Forelimb muscle (tissue), 1 donor: ENCODE results near the gene HPS5. TPM values are rescaled to one million over a fixed set of nuclear protein-coding genes. Genes with fewer than 3 reads are reported as not detected.
"Not testable (repeated sequence)": the region's sequence is repeated elsewhere in the genome, so short reads cannot be mapped to it uniquely, and the experiment has no call there.

ENCODE experiments used
- DNase-seq: peaks from one replicate; pipeline ENCODE4 v3.0.0-alpha.2; 2013; ENCODE audit warnings: low read depth
- polyA plus RNA-seq: library from polyadenylated mRNA; unstranded; fragments of 120-200 nt; gene quantifications from one replicate; pipeline ENCODE4 v1.2.1, GENCODE V29; 2013; ENCODE audit not compliant: insufficient read length

The HPS5 gene
- polyA plus RNA-seq, 1 donor: 11.1 TPM

DNA sequence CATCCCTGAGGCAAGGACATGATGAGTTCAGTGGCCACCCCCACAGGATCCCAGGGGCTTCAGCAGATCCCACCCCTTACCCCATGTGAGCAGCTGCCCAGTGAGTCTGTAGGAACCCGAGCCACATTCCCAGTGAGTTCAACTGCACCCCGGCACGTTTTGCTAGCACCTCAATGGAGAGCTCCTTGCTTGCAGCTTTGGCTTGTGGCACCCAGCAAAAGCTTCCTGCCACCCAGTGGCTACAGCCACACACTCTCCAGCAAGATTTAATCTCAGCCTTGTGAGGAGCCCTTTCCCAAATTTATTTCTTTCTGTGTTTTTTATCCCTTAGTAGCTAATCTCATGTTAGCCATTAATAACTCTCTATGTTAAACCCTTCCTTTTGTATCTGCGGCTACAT is 51.8 kb downstream of the HPS5 start:
- no peak for DNase-seq

DNA sequence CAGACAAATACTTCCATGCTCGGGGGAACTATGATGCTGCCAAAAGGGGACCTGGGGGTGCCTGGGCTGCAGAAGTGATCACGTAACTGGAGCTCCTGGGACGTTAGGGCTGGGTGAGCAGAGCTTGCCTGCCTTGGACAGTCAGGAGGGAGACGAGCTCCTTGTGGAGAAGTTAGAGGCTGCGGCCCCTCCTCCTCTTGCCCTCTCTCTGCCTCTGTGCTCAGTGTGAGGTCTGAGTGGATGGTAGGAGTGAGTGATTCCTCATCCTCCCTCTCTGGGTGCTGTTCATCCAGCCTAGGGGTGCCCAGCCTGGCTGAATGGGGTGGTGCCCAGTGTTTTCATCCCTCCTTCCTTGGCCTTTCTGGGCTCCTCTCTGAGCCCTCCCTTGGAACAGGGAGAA is 52.7 kb downstream of the HPS5 start:
- DNase-seq: not testable (repeated sequence)

DNA sequence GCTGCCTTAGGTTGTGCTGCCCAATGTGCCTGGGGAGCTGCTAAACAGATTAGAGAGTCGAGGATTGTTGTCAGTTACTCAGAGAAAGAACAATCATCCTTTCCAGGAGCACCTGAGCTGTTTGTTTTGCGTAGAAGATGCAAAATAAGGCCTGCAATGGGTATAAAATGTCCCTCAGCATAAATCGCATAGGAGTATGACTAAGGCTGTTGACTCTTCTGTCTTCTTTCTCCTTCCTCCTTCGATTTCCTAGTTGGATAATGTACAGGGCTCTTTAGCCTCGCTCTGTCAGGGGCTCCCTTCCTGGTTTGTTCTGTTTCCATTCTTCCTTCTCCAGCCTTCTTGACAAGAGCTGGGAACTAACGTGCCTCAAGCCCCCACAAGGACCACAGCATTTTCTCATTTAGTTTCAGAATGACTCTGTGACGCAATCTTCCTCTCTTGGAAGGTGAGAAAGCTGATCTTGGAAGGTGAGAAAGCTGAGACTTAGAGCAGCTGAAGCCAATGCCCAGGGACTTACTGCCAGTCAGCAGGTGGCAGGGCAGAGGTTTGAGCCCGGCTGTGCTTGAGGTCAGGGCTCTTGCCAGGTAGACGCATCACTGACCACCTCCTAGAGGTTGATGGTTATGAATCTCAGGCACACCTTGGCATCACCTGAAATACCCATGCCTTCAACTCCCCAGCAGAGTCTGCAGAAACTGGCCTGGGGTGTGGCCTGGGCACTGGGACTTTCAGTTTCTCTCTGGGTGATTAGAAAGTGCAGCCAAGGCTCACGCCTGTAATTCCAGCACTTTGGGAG is 54.4 kb downstream of the HPS5 start:
- not testable (repeated sequence) for DNase-seq

DNA sequence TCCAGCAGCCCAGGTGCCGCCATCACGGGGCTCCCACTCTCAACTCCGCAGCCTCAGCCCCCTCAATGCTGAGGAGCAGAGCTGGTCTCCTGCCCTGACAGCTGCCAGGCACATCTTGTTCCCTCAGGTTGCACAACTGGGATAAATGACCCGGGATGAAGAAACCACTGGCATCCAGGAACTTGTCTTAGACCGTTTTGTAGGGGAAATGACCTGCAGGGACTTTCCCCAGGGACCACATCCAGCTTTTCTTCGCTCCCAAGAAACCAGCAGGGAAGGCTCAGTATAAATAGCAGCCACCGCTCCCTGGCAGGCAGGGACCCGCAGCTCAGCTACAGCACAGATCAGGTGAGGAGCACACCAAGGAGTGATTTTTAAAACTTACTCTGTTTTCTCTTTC is 56.0 kb downstream of the HPS5 start, which contains the start of gene SAA1:
SAA1 (plus strand) TSS at position 316 of the 400 bp plus-strand sequence. CDS start 624 bp downstream, outside the sequence.
- DNase-seq: no peak

DNA sequence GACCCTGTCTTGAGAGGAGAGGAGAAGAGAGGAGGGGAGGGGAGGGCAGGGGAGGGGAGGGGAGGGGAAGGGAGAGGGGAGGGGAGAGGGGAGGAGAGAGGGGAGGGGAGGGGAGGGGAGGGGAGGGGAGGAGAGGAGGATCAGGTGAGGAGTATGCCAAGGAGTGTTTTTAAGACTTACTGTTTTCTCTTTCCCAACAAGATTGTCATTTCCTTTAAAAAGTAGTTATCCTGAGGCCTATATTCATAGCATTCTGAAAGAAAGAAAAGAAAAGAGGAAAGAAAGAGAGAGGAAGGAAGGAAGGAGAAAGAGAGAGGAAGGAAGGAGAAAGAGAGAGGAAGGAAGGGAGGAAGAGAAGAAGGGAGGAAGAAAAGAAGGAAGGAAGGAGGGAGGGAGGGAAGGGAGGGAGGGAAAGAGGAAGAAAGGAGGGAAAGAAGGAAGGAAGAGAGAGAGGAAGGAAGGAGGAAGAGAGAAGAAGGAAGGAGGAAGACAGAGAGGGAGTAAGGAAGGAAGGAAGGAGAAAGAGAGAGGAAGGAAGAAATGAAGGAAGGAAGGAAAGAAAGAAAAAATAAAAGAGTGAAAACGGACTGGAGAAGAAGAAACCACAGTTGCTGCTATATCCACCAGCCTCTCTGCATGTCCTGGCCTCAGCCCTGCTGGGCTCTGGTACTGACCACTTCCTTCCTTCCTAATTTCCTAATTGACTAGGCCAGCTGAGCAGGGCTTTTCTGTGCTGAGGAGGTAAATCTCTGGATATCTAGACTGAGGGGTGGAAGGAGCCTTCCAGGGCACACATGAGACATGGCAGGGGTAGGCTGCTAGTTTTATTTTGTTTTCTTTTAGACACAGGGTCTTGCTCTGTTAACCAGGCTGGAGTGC is 57.0 kb downstream of the HPS5 start:
- no peak for DNase-seq

DNA sequence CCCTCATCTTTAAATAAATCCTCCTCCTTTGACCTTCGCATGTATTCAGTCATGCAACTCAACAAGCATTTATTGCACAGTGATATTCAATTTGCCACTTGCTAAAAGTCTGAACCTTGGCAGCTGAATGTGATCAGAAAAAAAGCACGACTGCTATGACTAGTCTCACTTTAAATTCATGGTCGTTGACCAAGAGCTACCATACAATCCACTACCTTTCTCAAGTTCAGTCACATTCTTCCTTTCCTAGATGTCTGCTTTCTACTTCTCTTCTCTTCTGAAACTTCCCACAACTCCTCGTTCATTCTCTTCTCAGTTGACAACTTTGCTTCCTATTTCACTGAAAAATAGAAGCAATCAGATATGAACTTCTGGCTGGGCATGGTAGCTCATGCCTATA is 57.9 kb downstream of the HPS5 start:
- DNase-seq: no peak

DNA sequence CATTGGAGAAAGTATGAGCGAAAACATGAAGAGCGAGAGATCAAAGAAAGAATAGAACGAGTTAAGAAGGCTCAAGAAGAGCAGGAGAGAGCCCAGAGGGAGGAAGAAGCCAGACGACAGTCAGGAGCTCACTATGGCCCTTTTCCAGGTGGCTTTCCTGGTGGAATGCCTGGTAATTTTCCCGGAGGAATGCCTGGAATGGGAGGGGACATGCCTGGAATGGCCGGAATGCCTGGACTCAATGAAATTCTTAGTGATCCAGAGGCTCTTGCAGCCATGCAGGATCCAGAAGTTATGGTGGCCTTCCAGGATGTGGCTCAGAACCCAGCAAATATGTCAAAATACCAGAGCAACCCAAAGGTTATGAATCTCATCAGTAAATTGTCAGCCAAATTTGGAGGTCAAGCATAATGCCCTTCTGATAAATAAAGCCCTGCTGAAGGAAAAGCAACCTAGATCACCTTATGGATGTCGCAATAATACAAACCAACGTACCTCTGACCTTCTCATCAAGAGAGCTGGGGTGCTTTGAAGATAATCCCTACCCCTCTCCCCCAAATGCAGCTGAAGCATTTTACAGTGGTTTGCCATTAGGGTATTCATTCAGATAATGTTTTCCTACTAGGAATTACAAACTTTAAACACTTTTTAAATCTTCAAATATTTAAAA is 59.1 kb downstream of the HPS5 start:
- not testable (repeated sequence) for DNase-seq

DNA sequence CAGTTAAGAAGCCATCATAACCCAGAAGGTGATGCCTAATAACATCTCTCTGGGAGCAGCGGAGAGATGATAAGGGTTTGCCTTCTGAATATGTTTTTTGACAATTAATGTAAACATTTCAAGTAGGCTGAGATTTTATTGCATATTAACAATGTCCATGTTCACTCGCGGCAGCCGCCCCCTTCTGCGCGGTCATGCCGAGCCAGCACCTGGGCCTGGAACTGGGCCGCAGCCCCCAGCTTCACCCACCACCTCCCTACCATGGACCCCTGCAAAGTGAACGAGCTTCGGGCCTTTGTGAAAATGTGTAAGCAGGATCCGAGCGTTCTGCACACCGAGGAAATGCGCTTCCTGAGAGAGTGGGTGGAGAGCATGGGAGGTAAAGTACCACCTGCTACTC is 60.2 kb downstream of the HPS5 start:
- no peak for DNase-seq

DNA sequence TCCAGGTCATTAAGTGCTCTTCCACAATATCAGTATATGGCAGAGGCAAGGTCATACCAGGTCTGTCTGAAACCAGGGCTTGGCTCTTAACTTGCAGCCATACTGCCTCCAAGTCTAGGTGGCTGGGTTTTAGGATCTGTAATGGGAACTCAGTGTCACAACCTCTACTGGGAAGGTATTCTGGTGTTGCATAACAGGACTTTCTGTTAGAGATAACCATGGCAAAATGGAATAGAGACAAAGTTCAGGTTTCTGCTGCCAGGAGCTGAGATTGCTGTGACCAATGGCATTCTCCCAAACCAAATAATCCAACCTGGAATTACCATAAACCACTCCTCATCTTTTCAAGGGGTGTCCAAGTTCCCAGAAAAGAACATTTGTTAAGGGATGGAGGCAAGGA is 62.7 kb downstream of the HPS5 start:
- no peak for DNase-seq

DNA sequence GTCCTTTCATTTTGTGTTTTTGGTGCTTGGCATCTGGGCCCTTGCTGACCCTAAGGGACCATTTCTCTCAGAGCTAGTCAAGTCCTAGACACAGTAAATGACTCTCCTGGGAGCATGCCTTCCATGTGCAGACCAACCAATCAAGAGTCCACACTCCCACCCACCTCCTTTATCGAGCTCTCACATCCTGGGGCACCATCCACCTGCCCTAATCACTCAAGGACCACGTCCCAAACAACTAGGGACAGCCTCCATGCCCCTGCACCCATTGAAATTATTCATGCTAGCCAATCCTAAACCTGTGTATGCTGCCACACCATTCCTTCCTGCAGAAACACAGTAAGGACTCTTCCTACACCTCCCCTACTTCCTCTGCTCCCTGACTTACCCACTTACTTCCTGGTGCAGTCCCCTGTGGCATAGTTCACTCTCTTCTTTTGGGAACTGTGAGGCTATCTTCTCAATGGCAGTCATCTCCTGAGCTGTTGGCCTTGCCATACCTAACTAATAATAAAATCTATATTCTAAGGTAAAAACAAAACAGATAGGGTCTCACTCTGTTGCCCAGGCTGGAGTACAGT is 67.1 kb downstream of the HPS5 start:
- DNase-seq: no peak

DNA sequence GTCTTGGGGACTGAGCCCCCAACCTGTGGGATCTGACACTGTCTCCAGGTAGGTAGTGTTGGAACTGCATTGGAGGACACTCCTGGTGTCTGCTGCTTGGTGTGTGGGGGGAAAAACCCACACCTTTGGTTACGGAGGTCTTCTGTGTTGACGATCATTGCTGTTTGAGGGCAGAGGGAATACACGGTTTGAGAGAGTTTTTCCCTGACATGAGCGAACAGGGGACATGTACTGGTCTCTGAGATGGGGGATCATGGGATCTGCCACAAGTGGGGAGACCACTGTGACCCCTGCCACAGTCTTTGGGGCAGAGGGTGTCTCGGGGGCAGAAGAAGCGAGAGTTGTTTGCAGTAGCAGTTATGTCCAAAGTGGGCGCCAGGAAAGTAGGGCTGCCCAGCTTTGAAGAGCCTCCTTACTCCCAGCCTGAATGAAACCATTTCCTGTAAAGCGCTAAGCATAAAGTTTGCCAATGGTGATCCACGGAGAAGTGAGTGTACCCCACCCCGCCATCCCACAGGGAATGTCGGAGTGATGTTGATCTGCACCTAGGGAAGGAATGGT is 68.1 kb downstream of the HPS5 start:
- no peak for DNase-seq

DNA sequence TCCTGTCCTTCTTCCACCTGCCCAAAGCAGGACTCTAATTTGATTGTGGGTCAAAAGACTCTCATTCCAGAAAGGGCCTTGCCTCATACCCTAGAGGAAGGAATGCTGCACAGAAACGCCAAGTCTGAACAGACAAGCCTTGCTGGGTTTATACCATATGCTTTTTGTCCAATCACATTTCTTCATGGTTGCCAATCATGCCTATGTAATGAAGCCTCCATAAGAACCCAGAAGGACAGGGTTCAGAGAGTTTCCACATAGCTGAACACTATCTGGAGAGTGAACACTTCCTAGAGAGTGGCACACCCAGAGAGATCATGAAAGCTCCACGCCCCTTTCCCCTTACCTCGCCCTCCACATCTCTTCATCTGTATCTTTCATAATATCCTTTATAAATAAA is 68.7 kb downstream of the HPS5 start:
- no peak for DNase-seq

DNA sequence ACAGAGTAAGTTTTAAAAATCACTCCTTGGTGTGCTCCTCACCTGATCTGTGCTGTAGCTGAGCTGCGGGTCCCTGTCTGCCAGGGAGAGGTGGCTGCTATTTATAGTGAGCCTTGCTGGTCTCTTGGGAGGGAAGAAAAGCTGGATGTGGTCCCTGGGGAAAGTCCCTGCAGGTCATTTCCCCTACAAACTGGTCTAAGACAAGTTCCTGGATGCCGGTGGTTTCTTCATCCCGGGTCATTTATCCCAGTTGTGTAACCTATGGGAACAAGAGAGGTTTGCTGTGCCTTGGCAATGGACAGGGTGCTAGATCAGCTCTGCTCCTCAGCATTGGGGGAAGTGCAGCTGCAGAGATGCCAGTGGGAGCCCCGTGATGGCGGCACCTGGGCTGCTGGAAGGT is 73.4 kb downstream of the HPS5 start, which contains the start of gene SAA2:
SAA2 (minus strand) TSS at position 108 of the 400 bp plus-strand sequence. CDS start 657 bp downstream, outside the sequence.
- DNase-seq: no peak

DNA sequence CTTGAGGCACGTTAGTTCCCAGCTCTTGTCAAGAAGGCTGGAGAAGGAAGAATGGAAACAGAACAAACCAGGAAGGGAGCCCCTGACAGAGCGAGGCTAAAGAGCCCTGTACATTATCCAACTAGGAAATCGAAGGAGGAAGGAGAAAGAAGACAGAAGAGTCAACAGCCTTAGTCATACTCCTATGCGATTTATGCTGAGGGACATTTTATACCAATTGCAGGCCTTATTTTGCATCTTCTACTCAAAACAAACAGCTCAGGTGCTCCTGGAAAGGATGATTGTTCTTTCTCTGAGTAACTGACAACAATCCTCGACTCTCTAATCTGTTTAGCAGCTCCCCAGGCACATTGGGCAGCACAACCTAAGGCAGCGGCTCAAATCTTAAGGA is 74.8 kb downstream of the HPS5 start:
- not testable (repeated sequence) for DNase-seq

DNA sequence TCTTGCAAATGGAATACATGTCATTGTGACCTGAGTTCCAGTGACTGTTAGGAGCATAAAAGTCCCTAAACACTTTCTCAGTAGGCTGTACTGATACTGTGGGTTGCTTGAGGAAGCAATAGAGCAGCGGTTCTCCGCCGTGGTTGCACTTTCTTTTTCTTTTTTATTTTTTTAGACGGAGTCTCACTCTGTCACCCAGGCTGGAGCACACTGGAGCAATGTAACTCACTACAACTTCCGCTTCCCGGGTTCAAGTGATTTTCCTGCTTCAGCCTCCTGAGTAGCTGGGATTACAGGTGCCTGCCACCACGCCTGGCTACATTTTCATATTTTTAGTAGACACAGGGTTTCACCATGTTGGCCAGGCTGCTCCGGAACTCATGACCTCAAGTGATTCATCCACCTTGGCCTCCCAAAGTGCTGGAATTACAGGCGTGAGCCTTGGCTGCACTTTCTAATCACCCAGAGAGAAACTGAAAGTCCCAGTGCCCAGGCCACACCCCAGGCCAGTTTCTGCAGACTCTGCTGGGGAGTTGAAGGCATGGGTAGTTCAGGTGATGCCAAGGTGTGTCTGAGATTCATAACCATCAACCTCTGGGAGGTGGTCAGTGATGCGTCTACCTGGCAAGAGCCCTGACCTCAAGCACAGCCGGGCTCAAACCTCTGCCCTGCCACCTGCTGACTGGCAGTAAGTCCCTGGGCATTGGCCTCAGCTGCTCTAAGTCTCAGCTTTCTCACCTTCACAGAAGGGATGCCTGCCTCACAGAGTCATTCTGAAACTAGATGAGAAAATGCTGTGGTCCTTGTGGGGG is 75.4 kb downstream of the HPS5 start:
- not testable (repeated sequence) for DNase-seq

DNA sequence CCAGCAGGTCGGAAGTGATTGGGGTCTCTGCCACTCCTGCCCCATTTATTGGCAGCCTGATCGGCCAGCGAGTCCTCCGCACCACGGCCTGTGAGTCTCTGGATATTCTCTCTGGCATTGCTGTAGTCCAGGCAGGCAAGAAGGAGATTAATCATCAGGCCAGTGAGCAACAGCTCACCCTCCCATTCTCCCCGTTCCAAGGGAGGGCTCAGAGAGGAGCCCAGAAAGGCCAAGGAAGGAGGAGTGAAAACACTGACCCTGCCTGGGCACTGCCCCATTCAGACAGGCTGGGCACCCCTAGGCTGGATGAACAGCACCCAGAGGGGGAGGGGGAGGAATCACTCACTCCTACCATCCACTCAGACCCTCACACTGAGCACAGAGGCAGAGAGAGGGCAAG is 76.5 kb downstream of the HPS5 start:
- DNase-seq: no peak

DNA sequence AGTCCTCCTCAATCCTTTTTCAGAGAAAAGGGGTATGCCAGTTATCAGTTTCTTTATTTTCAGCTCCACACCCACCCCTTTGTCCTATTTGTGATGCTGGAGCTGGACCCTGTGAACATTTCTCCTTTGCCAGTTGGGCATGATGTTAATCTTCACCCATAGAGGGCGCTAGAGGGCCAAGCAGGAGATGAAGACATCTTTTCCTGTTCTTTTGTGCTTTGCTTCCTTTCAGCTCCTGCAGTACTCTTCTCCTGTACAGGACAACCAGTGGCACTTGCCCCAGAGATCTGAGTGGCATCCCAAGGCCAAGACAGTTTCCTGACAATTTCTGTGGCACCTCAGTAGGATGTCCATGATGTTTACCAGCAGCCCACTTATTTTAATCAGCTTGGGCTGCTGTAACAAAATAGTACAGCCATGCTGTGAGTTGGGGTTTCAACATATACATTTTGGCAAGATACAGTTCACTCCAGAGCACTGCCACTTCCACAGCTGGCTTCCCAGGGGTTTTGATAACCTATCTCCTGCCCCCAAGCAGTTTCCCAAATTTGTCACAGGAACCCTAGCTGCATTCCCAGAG is 78.1 kb downstream of the HPS5 start:
- DNase-seq: peak; percentile 1

DNA sequence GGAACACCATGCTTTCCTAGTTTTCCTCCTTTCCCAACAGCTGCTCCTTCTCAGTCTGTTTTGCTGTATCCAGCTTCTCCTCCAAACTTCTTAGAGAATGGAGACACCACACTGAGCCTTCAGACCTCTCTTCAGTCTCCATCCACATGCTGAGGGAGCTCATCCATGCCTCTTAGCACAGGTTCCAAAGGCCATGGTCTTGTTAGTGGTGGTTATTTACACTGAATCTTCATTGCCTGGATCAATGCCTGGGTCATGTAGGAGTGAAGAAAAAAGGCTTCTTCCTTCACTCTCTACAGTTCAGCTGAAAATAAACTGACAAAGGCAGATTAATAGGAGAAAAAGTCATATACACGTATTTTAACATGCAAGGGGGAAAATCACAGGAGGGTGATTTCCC is 82.3 kb downstream of the HPS5 start:
- DNase-seq: no peak

DNA sequence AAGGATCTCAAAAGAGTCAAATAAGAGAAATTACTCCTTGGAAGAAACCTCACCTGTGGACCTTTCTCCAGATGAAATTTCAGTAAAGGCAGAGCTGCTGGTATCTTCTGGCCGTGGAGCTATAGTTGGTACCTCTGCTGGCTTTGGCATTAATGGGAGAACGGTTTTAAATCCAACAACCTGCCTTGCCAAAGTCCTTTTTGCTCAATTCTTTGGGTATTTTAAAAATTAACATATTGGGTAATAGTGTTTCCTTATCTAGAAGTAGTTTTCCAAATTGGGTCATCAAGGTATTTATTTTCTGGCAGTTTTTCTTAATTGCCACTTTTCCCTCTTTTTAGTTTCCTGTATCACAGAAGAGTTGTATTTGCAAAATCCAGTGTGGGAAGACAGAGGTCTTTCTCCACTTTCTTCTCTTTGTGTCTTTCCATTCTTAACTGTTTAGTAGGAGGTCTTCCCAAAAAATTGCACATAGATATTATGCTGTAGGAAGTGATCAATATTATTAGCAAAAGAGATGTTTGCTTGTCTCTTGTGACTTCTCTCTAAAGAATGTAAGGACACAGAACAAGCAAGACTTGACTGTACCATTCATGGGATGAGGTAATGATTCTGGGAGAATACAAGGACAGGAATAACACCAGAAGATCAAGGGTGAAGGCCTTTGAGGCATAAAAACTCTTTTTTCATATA is 85.1 kb downstream of the HPS5 start, which contains the start of gene SAA4:
SAA4 (minus strand) TSS at position 139 of the 693 bp plus-strand sequence. CDS start 876 bp downstream, outside the sequence.
- DNase-seq: no peak
